ENCODE data around the gene PRKCH.

GRCh38 chr14:61365667-61366212, 44.4 kb downstream of the PRKCH start:
- TF ChIP-seq CTCF (IDR thresholded peaks at IDR 0.05) = no peak
- TF ChIP-seq POLR2A (IDR thresholded peaks at IDR 0.05) = no peak
